GM12878 (cell line): ENCODE measurements around the gene ADD1. TPM values are rescaled to one million over a fixed set of nuclear protein-coding genes. Genes with fewer than 3 reads are reported as not detected.

Source experiments
- ATAC-seq: fragments of 200-7000 bp; cut with Tn5 transposase; 3 replicates; pipeline ENCODE4 v1.9.1; 2020; ENCODE audit warnings: mild to moderate bottlenecking, moderate library complexity
- BruUV-seq: library from RNA; stranded (reverse); fragments of 400-500 nt; replicated peaks from 2 replicates; lab custom pipeline; 2021; lab: Mats Ljungman, UMichigan
- CTCF ChIA-PET: fragments of 300-600 bp; sonication (Branson Sonifier 250); formaldehyde crosslinking; extraction: SDS; loops from one replicate; lab custom pipeline; 2021; ENCODE audit warnings: inconsistent platforms; lab: Yijun Ruan, JAX
- POLR2A ChIA-PET: fragments of 350-600 bp; formaldehyde crosslinking; extraction: SDS; loops from one replicate; lab custom pipeline; 2021; ENCODE audit warnings: inconsistent platforms; lab: Charles Lee
- RAD21 ChIA-PET: fragments of 300-600 bp; sonication (Branson Sonifier 250); formaldehyde crosslinking; loops from one replicate; lab custom pipeline; 2023; ENCODE audit warnings: antibody characterized with exemption; ENCODE audit not compliant: unreplicated experiment; lab: Charles Lee
- SMC1A ChIA-PET: fragments of 300-600 bp; sonication (Branson Sonifier 250); formaldehyde crosslinking; loops from one replicate; lab custom pipeline; 2023; ENCODE audit not compliant: unreplicated experiment, uncharacterized antibody; lab: Charles Lee
- DNase-seq: peaks from one replicate; pipeline ENCODE4 v3.0.0-alpha.2; 2011; ENCODE audit warnings: low read depth, low spot score
- FAIRE-seq: peaks from 3 replicates; lab custom pipeline; 2011; peaks lifted over from hg19 to GRCh38; lab: Jason Lieb, UNC
- H2AFZ ChIP-seq: 2 replicates; pipeline ENCODE4 v1.6.0; 2011; ENCODE audit warnings: low read depth, low read length, control low read depth; ENCODE audit not compliant: control insufficient read depth
- H3K27ac ChIP-seq: 2 replicates; pipeline ENCODE4 v1.5.1; 2011; ENCODE audit warnings: control low read depth; ENCODE audit not compliant: control insufficient read depth, insufficient read depth
- H3K27me3 ChIP-seq, 2 experiments: replicated peaks in 1 of 2; 2 replicates each; pipeline versions ENCODE4 v1.6.0 to v1.6.1; 2011; ENCODE audit warnings: low read length in 1 of 2; ENCODE audit not compliant: control insufficient read depth in 2 of 2, insufficient read depth in 2 of 2
- H3K36me3 ChIP-seq, 2 experiments: 2 replicates each; pipeline ENCODE4 v1.5.1; 2011; ENCODE audit warnings: low read length in 1 of 2; ENCODE audit not compliant: control insufficient read depth in 2 of 2, insufficient read depth in 2 of 2
- H3K4me1 ChIP-seq: 2 replicates; pipeline ENCODE4 v1.6.1; 2011; ENCODE audit warnings: mild to moderate bottlenecking, low read length, moderate library complexity, mixed read lengths; ENCODE audit not compliant: control insufficient read depth, insufficient read depth
- H3K4me2 ChIP-seq: 2 replicates; pipeline ENCODE4 v1.6.0; 2011; ENCODE audit warnings: control low read depth; ENCODE audit not compliant: control insufficient read depth, insufficient read depth
- H3K4me3 ChIP-seq: fragments of 200-600 bp; sonication (generic); 2 replicates; pipeline ENCODE4 v1.5.1; 2016
- H3K79me2 ChIP-seq: 2 replicates; pipeline ENCODE4 v1.6.0; 2011; ENCODE audit warnings: low read length; ENCODE audit not compliant: control insufficient read depth, insufficient read depth
- H3K9ac ChIP-seq: 2 replicates; pipeline ENCODE4 v1.8.0; 2011; ENCODE audit warnings: low read length, control low read depth, mixed read lengths; ENCODE audit not compliant: control insufficient read depth, insufficient read depth
- H3K9me3 ChIP-seq: replicated peaks from 3 replicates; pipeline ENCODE4 v1.5.1; 2011; ENCODE audit warnings: mild to moderate bottlenecking, low read length; ENCODE audit not compliant: control insufficient read depth, insufficient read depth
- H4K20me1 ChIP-seq: 2 replicates; pipeline ENCODE4 v1.6.0; 2011; ENCODE audit not compliant: control insufficient read depth, insufficient read depth
- CHD4 ChIP-seq: fragments of 200-600 bp; sonication (generic); IDR thresholded peaks from 2 replicates; pipeline ENCODE4 v1.6.1; 2016; ENCODE audit warnings: mild to moderate bottlenecking
- ETV6 ChIP-seq, 2 experiments: fragments of 450-650 bp in 1 of 2; IDR thresholded peaks in 1 of 2; conservative IDR thresholded peaks in 1 of 2; 2 replicates each; pipeline ENCODE4 v1.6.1; 2014; ENCODE audit warnings: antibody characterized with exemption in 1 of 2, borderline replicate concordance in 1 of 2, low read depth in 1 of 2, mild to moderate bottlenecking in 1 of 2, moderate library complexity in 1 of 2
- FOXM1 ChIP-seq: IDR thresholded peaks from 2 replicates; pipeline ENCODE4 v1.6.1; 2012; ENCODE audit warnings: low read depth, mild to moderate bottlenecking, inconsistent platforms, low read length, moderate library complexity
- JUND ChIP-seq: IDR thresholded peaks from 2 replicates; pipeline ENCODE4 v1.6.1; 2012; ENCODE audit warnings: low read depth, mild to moderate bottlenecking, low read length, improper control_type of control experiment, moderate library complexity
- MEF2B ChIP-seq: fragments of 450-650 bp; IDR thresholded peaks from 2 replicates; pipeline ENCODE4 v1.6.1; 2018; ENCODE audit warnings: mild to moderate bottlenecking, moderate library complexity; ENCODE audit not compliant: partially characterized antibody, poor library complexity, severe bottlenecking
- MTA3 ChIP-seq: IDR thresholded peaks from 2 replicates; pipeline ENCODE4 v1.6.1; 2012; ENCODE audit warnings: low read length, inconsistent platforms, borderline replicate concordance
- NR2C1 ChIP-seq: fragments of 450-650 bp; IDR thresholded peaks from 2 replicates; pipeline ENCODE4 v1.6.1; 2017; ENCODE audit warnings: antibody characterized with exemption, mild to moderate bottlenecking, moderate library complexity
- POLR2AphosphoS2 ChIP-seq: IDR thresholded peaks from 2 replicates; pipeline ENCODE4 v1.6.1; 2011; ENCODE audit warnings: low read depth, mild to moderate bottlenecking, low read length, improper control_type of control experiment, moderate library complexity
- RAD51 ChIP-seq: fragments of 450-650 bp; IDR thresholded peaks from 2 replicates; pipeline ENCODE4 v1.6.1; 2016; ENCODE audit warnings: moderate library complexity, mild to moderate bottlenecking, inconsistent platforms
- RELA ChIP-seq: fragments of 450-650 bp; IDR thresholded peaks from 2 replicates; pipeline ENCODE4 v1.8.0; 2014; ENCODE audit warnings: borderline replicate concordance; ENCODE audit not compliant: partially characterized antibody
- SIN3A ChIP-seq: IDR thresholded peaks from 2 replicates; pipeline ENCODE4 v1.6.1; 2012; ENCODE audit warnings: low read depth, low read length, improper control_type of control experiment
- SKIL ChIP-seq: fragments of 450-650 bp; IDR thresholded peaks from 2 replicates; pipeline ENCODE4 v1.6.1; 2017; ENCODE audit warnings: mild to moderate bottlenecking, low read depth, inconsistent platforms; ENCODE audit not compliant: poor library complexity, severe bottlenecking
- SREBF1 ChIP-seq: IDR thresholded peaks from 2 replicates; pipeline ENCODE4 v1.6.1; 2012; ENCODE audit warnings: mild to moderate bottlenecking, low read length
- ZNF24 ChIP-seq: fragments of 450-650 bp; IDR thresholded peaks from 2 replicates; pipeline ENCODE4 v1.6.1; 2017; ENCODE audit warnings: antibody characterized with exemption, mild to moderate bottlenecking
- ZNF384 ChIP-seq: IDR thresholded peaks from 2 replicates; pipeline ENCODE4 v1.6.1; 2012; ENCODE audit warnings: low read depth, mild to moderate bottlenecking, low read length, improper control_type of control experiment, borderline replicate concordance
- ZNF687 ChIP-seq: fragments of 450-650 bp; IDR thresholded peaks from 2 replicates; pipeline ENCODE4 v1.6.1; 2017; ENCODE audit warnings: mild to moderate bottlenecking, moderate library complexity
- ZZZ3 ChIP-seq: IDR thresholded peaks from 2 replicates; pipeline ENCODE4 v1.6.1; 2011; ENCODE audit warnings: low read depth; ENCODE audit not compliant: control insufficient read depth, insufficient read length
- WGBS: methylation state at CpG from one replicate; pipeline ENCODE4 v1.1.6; 2016; ENCODE audit warnings: low lambda C conversion rate; ENCODE audit not compliant: insufficient replicate concordance, insufficient coverage; ENCODE audit errors: missing lambda C conversion rate; 5-methylcytosine and 5-hydroxymethylcytosine counted together
- in situ Hi-C: fragments of 300-500 bp; cut with MboI; formaldehyde crosslinking; loops from 9 replicates; pipeline ENCODE4 v1.14.3; 2018; ENCODE audit warnings: mixed read lengths
- intact Hi-C: fragments of 100-400 bp; cut with micrococcal nuclease; formaldehyde crosslinking; loops from one replicate; pipeline ENCODE4 v1.14.2; 2022; ENCODE audit not compliant: unreplicated experiment
- polyA plus RNA-seq, 11 experiments: library from polyadenylated mRNA; depleted of rRNA in 4 of 11; unstranded in 6 of 11; stranded (reverse) in 5 of 11; fragments of >200 nt; fragmentation: Nextera tagmentation in 4 of 11; fragmentation: Illumina TruSeq in 1 of 11; extraction: Ambion mirVana in 4 of 11; extraction: Trizol in 1 of 11; gene quantifications; 1 replicate in 1 of 11; 2 replicates in 10 of 11; pipeline versions ENCODE4 v1.2.1 to v1.2.3, GENCODE V29; 2011 to 2016; ENCODE audit warnings: inconsistent platforms in 2 of 11, missing spikeins in 2 of 11, low read depth in 1 of 11
- total RNA-seq, 4 experiments: library from RNA; depleted of rRNA in 3 of 4; stranded (reverse); fragments of >200 nt in 3 of 4; fragmentation: Illumina TruSeq in 1 of 4; extraction: Trizol in 1 of 4; gene quantifications; 2 replicates each; pipeline versions ENCODE4 v1.2.1 to v1.2.3, GENCODE V29; 2013 to 2021
- TF ChIP-seq, protein P1 (sequence below): IDR thresholded peaks from 2 replicates; pipeline ENCODE4 v1.6.1; 2012; ENCODE audit warnings: low read depth, low read length, improper control_type of control experiment

The ADD1 gene
- total and polyA plus RNA-seq, 10 of the 15 experiments (the other 5 are each of a cell fraction or from before 2014, with no cell fraction given) = 21.6 to 182 (median 105) TPM

DNA sequence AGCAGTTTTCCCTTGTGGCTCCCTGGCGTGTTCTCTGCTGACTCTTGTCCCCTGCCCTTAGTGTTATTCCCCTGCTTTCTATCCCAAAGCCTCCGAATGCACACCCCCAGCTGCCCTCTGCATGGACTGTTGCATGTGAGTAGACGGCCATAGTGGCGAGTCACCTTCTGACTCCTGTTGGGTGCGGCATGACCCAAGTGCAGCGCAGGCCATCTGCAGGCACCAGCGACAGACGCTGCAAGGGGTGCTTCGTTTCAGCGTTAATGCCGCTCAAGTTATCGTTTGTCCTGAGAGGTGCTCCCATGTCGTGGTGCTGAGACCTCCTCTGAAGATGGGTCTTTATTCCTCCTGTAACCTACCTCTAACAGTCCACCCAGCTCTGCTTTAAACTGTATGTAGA, 61.9 kb downstream of the ADD1 start (continued):
- TF ChIP-seq ZNF687 (no peak), SIN3A (no peak), CHD4 (no peak), NR2C1 (no peak), RELA (no peak), ZNF384 (no peak), POLR2AphosphoS2 (no peak)

DNA sequence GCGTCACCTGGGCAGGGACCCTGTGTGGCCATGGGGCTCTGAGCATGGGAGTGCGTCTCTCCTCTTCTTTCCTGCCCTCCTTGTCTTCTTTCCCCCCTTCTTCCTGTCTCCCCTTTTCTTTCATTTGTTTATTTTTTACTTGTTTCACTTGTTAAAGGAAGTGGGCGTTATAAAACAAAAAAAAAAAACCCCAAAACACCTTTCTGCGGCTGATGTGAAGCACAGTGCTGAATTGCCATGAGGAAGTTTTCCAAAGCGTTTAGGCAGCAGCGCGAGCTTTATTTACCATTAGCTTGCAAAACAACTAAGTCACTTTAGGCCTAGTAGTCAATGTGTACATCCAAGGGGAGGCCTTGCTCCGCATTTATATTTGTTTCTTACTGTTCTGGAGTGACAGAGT, 62.6 kb downstream of the ADD1 start:
- no peak overlapping the region for H3K9ac ChIP-seq
- no peaks in the 10 kb centered on the region for H3K27me3 ChIP-seq
- H3K79me2 ChIP-seq = no peaks in the 10 kb centered on the region
- H2AFZ ChIP-seq = no peak overlapping the region
- H3K9me3 ChIP-seq = no peaks in the 10 kb centered on the region
- ATAC-seq (no peak), DNase-seq (no peak), FAIRE-seq (no peak)
- ChIA-PET POLR2A (interaction anchor here (0.5 kb wide), 1 partner anchor 16 kb away, joined by 3 read pairs; no protein-coding TSS in a partner anchor), SMC1A (no interaction called here), CTCF (no interaction called here), RAD21 (no interaction called here)
- in situ Hi-C loops = no loop called here
- WGBS = 44% methylated on average over 8 of the region's 8 CpGs
- no peak overlapping the region for H3K4me2 ChIP-seq
- H3K4me3 ChIP-seq = no peak overlapping the region
- H4K20me1 ChIP-seq = no peaks in the 10 kb centered on the region
- H3K4me1 ChIP-seq = no peaks in the 10 kb centered on the region
- H3K36me3 ChIP-seq = peaks cover 27 to 42% of the 10 kb centered on the region in 2 experiments
- no peak overlapping the region for H3K27ac ChIP-seq
- no TSS peak for BruUV-seq
- intact Hi-C loops = no loop called here
- TF ChIP-seq JUND (no peak), FOXM1 (no peak), SKIL (no peak), MTA3 (no peak), ETV6 (conservative IDR thresholded peaks at IDR 0.05 in 1 of 2, IDR thresholded peaks at IDR 0.05 in 1 of 2; ENCODE audit: borderline replicate concordance in 1 of 2, low read depth in 1 of 2) (no peak), ZNF24 (no peak), RAD51 (no peak), ZZZ3 (no peak), SREBF1 (no peak), MEF2B (no peak)
- TF ChIP-seq, protein P1, sequence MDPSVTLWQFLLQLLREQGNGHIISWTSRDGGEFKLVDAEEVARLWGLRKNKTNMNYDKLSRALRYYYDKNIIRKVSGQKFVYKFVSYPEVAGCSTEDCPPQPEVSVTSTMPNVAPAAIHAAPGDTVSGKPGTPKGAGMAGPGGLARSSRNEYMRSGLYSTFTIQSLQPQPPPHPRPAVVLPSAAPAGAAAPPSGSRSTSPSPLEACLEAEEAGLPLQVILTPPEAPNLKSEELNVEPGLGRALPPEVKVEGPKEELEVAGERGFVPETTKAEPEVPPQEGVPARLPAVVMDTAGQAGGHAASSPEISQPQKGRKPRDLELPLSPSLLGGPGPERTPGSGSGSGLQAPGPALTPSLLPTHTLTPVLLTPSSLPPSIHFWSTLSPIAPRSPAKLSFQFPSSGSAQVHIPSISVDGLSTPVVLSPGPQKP = no peak
